GM12878 (cell line): ENCODE measurements around the gene BDH1. TPM values are rescaled to one million over a fixed set of nuclear protein-coding genes. Genes with fewer than 3 reads are reported as not detected.

Experiments used
- ATAC-seq: fragments of 200-7000 bp; cut with Tn5 transposase; 3 replicates; pipeline ENCODE4 v1.9.1; 2020; ENCODE audit warnings: mild to moderate bottlenecking, moderate library complexity
- BruUV-seq: library from RNA; stranded (reverse); fragments of 400-500 nt; replicated peaks from 2 replicates; lab custom pipeline; 2021; lab: Mats Ljungman, UMichigan
- CTCF ChIA-PET: fragments of 300-600 bp; sonication (Branson Sonifier 250); formaldehyde crosslinking; extraction: SDS; loops from one replicate; lab custom pipeline; 2021; ENCODE audit warnings: inconsistent platforms; lab: Yijun Ruan, JAX
- POLR2A ChIA-PET: fragments of 350-600 bp; formaldehyde crosslinking; extraction: SDS; loops from one replicate; lab custom pipeline; 2021; ENCODE audit warnings: inconsistent platforms; lab: Charles Lee
- RAD21 ChIA-PET: fragments of 300-600 bp; sonication (Branson Sonifier 250); formaldehyde crosslinking; loops from one replicate; lab custom pipeline; 2023; ENCODE audit warnings: antibody characterized with exemption; ENCODE audit not compliant: unreplicated experiment; lab: Charles Lee
- SMC1A ChIA-PET: fragments of 300-600 bp; sonication (Branson Sonifier 250); formaldehyde crosslinking; loops from one replicate; lab custom pipeline; 2023; ENCODE audit not compliant: unreplicated experiment, uncharacterized antibody; lab: Charles Lee
- DNase-seq: peaks from one replicate; pipeline ENCODE4 v3.0.0-alpha.2; 2011; ENCODE audit warnings: low read depth, low spot score
- FAIRE-seq: peaks from 3 replicates; lab custom pipeline; 2011; peaks lifted over from hg19 to GRCh38; lab: Jason Lieb, UNC
- H2AFZ ChIP-seq: 2 replicates; pipeline ENCODE4 v1.6.0; 2011; ENCODE audit warnings: low read depth, low read length, control low read depth; ENCODE audit not compliant: control insufficient read depth
- H3K27ac ChIP-seq: 2 replicates; pipeline ENCODE4 v1.5.1; 2011; ENCODE audit warnings: control low read depth; ENCODE audit not compliant: control insufficient read depth, insufficient read depth
- H3K27me3 ChIP-seq, 2 experiments: replicated peaks in 1 of 2; 2 replicates each; pipeline versions ENCODE4 v1.6.0 to v1.6.1; 2011; ENCODE audit warnings: low read length in 1 of 2; ENCODE audit not compliant: control insufficient read depth in 2 of 2, insufficient read depth in 2 of 2
- H3K36me3 ChIP-seq, 2 experiments: 2 replicates each; pipeline ENCODE4 v1.5.1; 2011; ENCODE audit warnings: low read length in 1 of 2; ENCODE audit not compliant: control insufficient read depth in 2 of 2, insufficient read depth in 2 of 2
- H3K4me1 ChIP-seq: 2 replicates; pipeline ENCODE4 v1.6.1; 2011; ENCODE audit warnings: mild to moderate bottlenecking, low read length, moderate library complexity, mixed read lengths; ENCODE audit not compliant: control insufficient read depth, insufficient read depth
- H3K4me2 ChIP-seq: 2 replicates; pipeline ENCODE4 v1.6.0; 2011; ENCODE audit warnings: control low read depth; ENCODE audit not compliant: control insufficient read depth, insufficient read depth
- H3K4me3 ChIP-seq: fragments of 200-600 bp; sonication (generic); 2 replicates; pipeline ENCODE4 v1.5.1; 2016
- H3K79me2 ChIP-seq: 2 replicates; pipeline ENCODE4 v1.6.0; 2011; ENCODE audit warnings: low read length; ENCODE audit not compliant: control insufficient read depth, insufficient read depth
- H3K9ac ChIP-seq: 2 replicates; pipeline ENCODE4 v1.8.0; 2011; ENCODE audit warnings: low read length, control low read depth, mixed read lengths; ENCODE audit not compliant: control insufficient read depth, insufficient read depth
- H3K9me3 ChIP-seq: replicated peaks from 3 replicates; pipeline ENCODE4 v1.5.1; 2011; ENCODE audit warnings: mild to moderate bottlenecking, low read length; ENCODE audit not compliant: control insufficient read depth, insufficient read depth
- H4K20me1 ChIP-seq: 2 replicates; pipeline ENCODE4 v1.6.0; 2011; ENCODE audit not compliant: control insufficient read depth, insufficient read depth
- EP300 ChIP-seq, 2 experiments: fragments of 150-350 bp in 1 of 2; IDR thresholded peaks; 2 replicates each; pipeline ENCODE4 v1.6.1; 2011 to 2012; ENCODE audit warnings: low read depth in 2 of 2, low read length in 2 of 2, borderline replicate concordance in 1 of 2, improper control_type of control experiment in 1 of 2, inconsistent platforms in 1 of 2; ENCODE audit not compliant: control insufficient read depth in 1 of 2
- IRF4 ChIP-seq: IDR thresholded peaks from 2 replicates; pipeline ENCODE4 v1.6.1; 2011; ENCODE audit warnings: low read depth, low read length
- MYB ChIP-seq: fragments of 150-350 bp; IDR thresholded peaks from 2 replicates; pipeline ENCODE4 v1.6.1; 2014; ENCODE audit warnings: mild to moderate bottlenecking, low read depth, low read length, borderline replicate concordance
- NFYA ChIP-seq: IDR thresholded peaks from 2 replicates; pipeline ENCODE4 v1.6.1; 2011; ENCODE audit warnings: low read depth, mild to moderate bottlenecking, low read length, improper control_type of control experiment, borderline replicate concordance
- NRF1 ChIP-seq: conservative IDR thresholded peaks from 2 replicates; pipeline ENCODE4 v1.6.1; 2011; ENCODE audit warnings: mild to moderate bottlenecking, low read depth, low read length, improper control_type of control experiment
- SP1 ChIP-seq: IDR thresholded peaks from one replicate; pipeline ENCODE4 v1.6.1; 2011; ENCODE audit warnings: low read depth, low read length
- SREBF2 ChIP-seq: IDR thresholded peaks from 2 replicates; pipeline ENCODE4 v1.6.1; 2012; ENCODE audit warnings: mild to moderate bottlenecking, low read length
- SUPT20H ChIP-seq: IDR thresholded peaks from 2 replicates; pipeline ENCODE4 v1.6.1; 2011; ENCODE audit warnings: low read depth, mild to moderate bottlenecking, low read length, moderate library complexity, borderline replicate concordance; ENCODE audit not compliant: control insufficient read depth
- SUZ12 ChIP-seq: fragments of 200-600 bp; sonication (generic); IDR thresholded peaks from one replicate; pipeline ENCODE4 v1.6.1; 2018; ENCODE audit warnings: antibody characterized with exemption, mild to moderate bottlenecking; ENCODE audit not compliant: unreplicated experiment
- ZNF207 ChIP-seq: fragments of 450-650 bp; IDR thresholded peaks from 2 replicates; pipeline ENCODE4 v1.6.1; 2014; ENCODE audit warnings: antibody characterized with exemption, mild to moderate bottlenecking, borderline replicate concordance
- ZNF384 ChIP-seq: IDR thresholded peaks from 2 replicates; pipeline ENCODE4 v1.6.1; 2012; ENCODE audit warnings: low read depth, mild to moderate bottlenecking, low read length, improper control_type of control experiment, borderline replicate concordance
- ZNF622 ChIP-seq: fragments of 450-650 bp; IDR thresholded peaks from 2 replicates; pipeline ENCODE4 v1.6.1; 2017; ENCODE audit warnings: mild to moderate bottlenecking, inconsistent platforms
- WGBS: methylation state at CpG from one replicate; pipeline ENCODE4 v1.1.6; 2016; ENCODE audit warnings: low lambda C conversion rate; ENCODE audit not compliant: insufficient replicate concordance, insufficient coverage; ENCODE audit errors: missing lambda C conversion rate; 5-methylcytosine and 5-hydroxymethylcytosine counted together
- in situ Hi-C: fragments of 300-500 bp; cut with MboI; formaldehyde crosslinking; loops from 9 replicates; pipeline ENCODE4 v1.14.3; 2018; ENCODE audit warnings: mixed read lengths
- intact Hi-C: fragments of 100-400 bp; cut with micrococcal nuclease; formaldehyde crosslinking; loops from one replicate; pipeline ENCODE4 v1.14.2; 2022; ENCODE audit not compliant: unreplicated experiment
- polyA plus RNA-seq, 11 experiments: library from polyadenylated mRNA; depleted of rRNA in 4 of 11; unstranded in 6 of 11; stranded (reverse) in 5 of 11; fragments of >200 nt; fragmentation: Nextera tagmentation in 4 of 11; fragmentation: Illumina TruSeq in 1 of 11; extraction: Ambion mirVana in 4 of 11; extraction: Trizol in 1 of 11; gene quantifications; 1 replicate in 1 of 11; 2 replicates in 10 of 11; pipeline versions ENCODE4 v1.2.1 to v1.2.3, GENCODE V29; 2011 to 2016; ENCODE audit warnings: inconsistent platforms in 2 of 11, missing spikeins in 2 of 11, low read depth in 1 of 11
- total RNA-seq, 4 experiments: library from RNA; depleted of rRNA in 3 of 4; stranded (reverse); fragments of >200 nt in 3 of 4; fragmentation: Illumina TruSeq in 1 of 4; extraction: Trizol in 1 of 4; gene quantifications; 2 replicates each; pipeline versions ENCODE4 v1.2.1 to v1.2.3, GENCODE V29; 2013 to 2021

BDH1 gene
- total and polyA plus RNA-seq, 10 of the 15 experiments (the other 5 are each of a cell fraction or from before 2014, with no cell fraction given): 11.3 to 84.5 (median 60.3) TPM

- TF ChIP-seq NRF1 (no peak), EP300 (IDR thresholded peaks at IDR 0.05; ENCODE audit: borderline replicate concordance in 1 of 2, control insufficient read depth in 1 of 2, low read depth in 2 of 2, low read length in 2 of 2) (no peak), ZNF384 (no peak)
- TF ChIP-seq, all 136 proteins: peak for 0
Observed at GRCh38 chr3:197484204-197484901, 71.4 kb downstream of the BDH1 start (continued).

DNA sequence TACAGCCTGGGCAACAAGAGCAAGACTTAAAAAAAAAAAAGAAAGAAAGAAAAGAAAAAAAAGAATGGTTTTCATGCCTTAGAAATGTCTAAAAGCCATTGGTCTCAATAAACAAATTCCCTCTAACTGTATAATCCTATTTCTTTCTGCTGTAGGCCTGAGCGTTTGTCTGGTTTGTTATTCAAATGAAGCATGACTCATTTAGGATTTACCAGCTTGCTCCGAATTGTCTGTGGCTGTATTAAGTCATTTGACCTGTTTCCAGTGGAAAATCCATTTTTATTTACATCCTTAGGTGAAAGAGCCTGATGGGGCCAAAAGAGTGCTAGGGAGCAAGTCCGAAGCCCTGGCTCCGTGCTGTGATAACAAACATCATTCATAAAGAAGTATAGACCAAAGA is 73.8 kb downstream of the BDH1 start:
- ChIA-PET CTCF (interaction anchor here (1.5 kb wide), 1 partner anchor 10 kb away, joined by 5 read pairs; no protein-coding TSS in a partner anchor), POLR2A (no interaction called here), RAD21 (interaction anchor here (0.8 kb wide), 1 partner anchor 14 kb away, joined by 3 read pairs; no protein-coding TSS in a partner anchor), SMC1A (interaction anchor here (2.2 kb wide), 1 partner anchor 13 kb away, joined by 7 read pairs; no protein-coding TSS in a partner anchor)
- Histone ChIP-seq H3K4me1 (no peaks in the 10 kb centered on the region), H3K9me3 (no peaks in the 10 kb centered on the region), H2AFZ (no peak overlapping the region), H3K27me3 (no peaks in the 10 kb centered on the region), H3K4me2 (no peak overlapping the region), H3K9ac (no peak overlapping the region), H3K4me3 (no peak overlapping the region), H3K27ac (no peak overlapping the region), H4K20me1 (no peaks in the 10 kb centered on the region), H3K79me2 (no peaks in the 10 kb centered on the region), H3K36me3 (no peaks in the 10 kb centered on the region)
- 26% methylated on average over 4 of the region's 4 CpGs for WGBS
- FAIRE-seq: no peak
- no TSS peak for BruUV-seq
- no peak for ATAC-seq
- TF ChIP-seq IRF4: no peak
- TF ChIP-seq NFYA: no peak
- TF ChIP-seq SUZ12: no peak
- TF ChIP-seq SREBF2: no peak
- no peak for TF ChIP-seq SP1
- TF ChIP-seq SUPT20H: no peak
- no peak for TF ChIP-seq ZNF207
- no peak for TF ChIP-seq ZNF622
- TF ChIP-seq MYB: no peak
- intact Hi-C loops: no loop called here
- DNase-seq: no peak
- in situ Hi-C loops: no loop called here
